HG02885 (cell line): Measurements from ENCODE around the gene DOCK11.

Source experiments
- ATAC-seq: cut with Tn5 transposase; IDR thresholded peaks from one replicate; pipeline ENCODE4 v1.9.1; 2021; ENCODE audit warnings: mild to moderate bottlenecking; ENCODE audit not compliant: unreplicated experiment, poor library complexity

Gene DOCK11

GRCh38 chrX:118499295-118499694, 3.7 kb downstream of the DOCK11 start:
- no peak for ATAC-seq

- ATAC-seq: no peak
Observed at GRCh38 chrX:118502161-118502789, 6.7 kb downstream of the DOCK11 start.

- ATAC-seq: no peak
Observed at GRCh38 chrX:118503260-118504041, 7.8 kb downstream of the DOCK11 start.

DNA sequence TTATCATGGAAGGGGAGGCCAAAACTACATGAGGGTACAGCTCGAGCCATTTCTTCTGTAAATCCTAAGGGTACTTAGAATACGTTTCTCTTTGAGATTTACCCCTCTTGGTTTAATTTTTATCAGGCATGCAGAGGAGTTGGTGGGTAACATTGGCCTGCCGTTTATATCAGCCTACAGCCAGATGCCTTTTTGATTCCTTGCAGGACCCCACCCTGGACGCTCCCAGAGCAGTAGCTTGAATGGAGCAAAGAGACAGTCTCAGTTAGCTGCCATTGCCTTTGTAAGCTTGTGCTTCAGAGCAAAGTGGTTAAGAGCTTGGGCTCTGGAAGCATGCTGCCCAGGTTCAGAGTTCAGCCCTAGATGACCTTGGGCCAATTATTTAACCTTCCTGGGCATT, 9.0 kb downstream of the DOCK11 start:
- no peak for ATAC-seq

- ATAC-seq: no peak
Observed at GRCh38 chrX:118506805-118507480, 11.3 kb downstream of the DOCK11 start.

- ATAC-seq: no peak
Observed at GRCh38 chrX:118507766-118508165, 12.2 kb downstream of the DOCK11 start.

DNA sequence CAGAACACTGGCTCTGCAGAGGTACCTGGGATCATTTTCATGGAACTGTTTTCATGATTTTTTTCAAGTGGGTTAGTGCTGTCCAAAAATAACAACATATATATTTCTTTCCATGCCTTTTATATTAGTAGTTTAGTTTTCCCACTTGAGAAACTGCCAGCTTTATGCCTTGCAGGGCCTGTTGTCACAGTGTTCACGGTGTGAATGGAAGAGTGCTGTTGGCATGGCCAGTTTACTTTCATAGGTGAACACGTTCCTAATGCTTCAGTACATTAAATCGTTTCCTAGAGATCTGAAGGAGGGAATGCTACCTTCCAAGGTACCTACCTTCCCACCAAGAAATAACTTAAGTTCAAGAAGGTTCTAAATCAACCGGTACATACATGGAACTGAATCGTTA, 12.6 kb downstream of the DOCK11 start:
- no peak for ATAC-seq

GRCh38 chrX:118508635-118509034, 13.0 kb downstream of the DOCK11 start:
- no peak for ATAC-seq

DNA sequence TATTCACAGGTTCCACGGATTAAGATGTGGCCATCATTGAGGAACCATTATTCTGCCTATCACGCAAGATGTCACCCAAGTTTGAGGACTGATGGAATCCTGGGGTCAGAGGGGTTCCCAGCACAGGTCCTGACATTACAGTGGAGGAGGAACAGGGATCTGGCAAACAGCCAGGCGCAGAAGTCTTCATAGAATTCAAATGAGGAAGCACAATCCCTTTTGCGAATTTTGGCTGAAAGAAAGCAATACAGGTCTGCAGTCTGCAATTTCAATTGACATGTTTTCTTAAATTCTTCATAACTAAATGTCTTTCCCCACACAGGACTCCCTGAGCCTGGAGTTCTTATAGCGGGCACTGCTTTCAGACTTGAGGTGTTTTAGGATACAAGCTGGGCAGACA, 14.5 kb downstream of the DOCK11 start:
- no peak for ATAC-seq

GRCh38 chrX:118513120-118513898, 17.7 kb downstream of the DOCK11 start:
- no peak for ATAC-seq

GRCh38 chrX:118519411-118520215, 24.0 kb downstream of the DOCK11 start:
- no peak for ATAC-seq

- no peak for ATAC-seq
Observed at GRCh38 chrX:118520216-118521206, 24.9 kb downstream of the DOCK11 start.

DNA sequence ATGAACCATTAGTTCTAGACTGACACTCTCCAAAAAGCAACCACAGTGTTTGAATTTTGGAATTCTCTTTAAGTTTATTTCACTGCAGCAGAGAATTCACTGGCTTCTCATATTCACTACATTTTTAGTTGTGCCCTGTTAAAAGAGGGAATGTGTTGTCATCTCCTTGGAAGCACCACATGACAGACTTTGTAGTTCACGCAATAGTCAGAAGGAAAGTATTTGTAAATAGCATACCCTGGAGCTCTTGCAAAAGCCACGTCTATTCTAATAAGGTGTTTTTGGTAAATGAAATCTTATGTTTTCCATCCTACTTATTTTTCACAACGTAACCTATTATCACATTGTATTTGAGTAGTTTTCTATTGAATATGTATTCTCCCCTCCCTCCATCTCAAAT, 25.8 kb downstream of the DOCK11 start:
- no peak for ATAC-seq

DNA sequence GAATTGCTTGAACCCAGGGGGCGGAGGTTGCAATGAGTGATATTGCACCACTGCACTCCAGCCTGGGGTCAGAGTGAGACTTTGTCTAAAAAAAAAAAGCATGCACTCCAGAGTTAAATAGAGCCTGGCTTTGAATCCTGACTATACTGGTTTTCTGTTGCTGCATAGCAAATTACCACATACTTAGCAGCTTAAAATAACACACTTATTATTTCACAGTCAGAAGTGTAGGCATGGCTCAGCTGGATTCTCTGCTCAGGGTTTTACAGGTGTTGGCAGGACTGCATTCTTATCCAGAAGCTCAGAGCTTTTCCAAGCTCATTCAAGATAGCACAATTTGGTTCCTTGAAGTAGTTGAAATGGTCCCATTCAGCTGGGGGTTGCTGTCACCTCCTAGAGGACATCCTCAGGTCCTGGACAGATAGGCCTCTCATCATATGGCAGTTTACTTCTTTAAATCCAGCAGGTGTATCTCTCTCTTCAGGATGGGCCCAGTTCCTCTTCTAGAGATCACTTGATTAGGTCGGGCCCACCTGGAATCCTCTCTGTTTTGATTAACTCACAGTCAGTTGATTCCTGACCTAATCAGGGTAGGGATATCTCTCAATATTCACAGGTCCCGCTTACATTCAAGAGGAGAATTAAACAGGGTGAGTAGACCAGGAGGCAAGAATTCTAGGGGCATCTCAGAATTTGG, 26.8 kb downstream of the DOCK11 start:
- no peak for ATAC-seq

DNA sequence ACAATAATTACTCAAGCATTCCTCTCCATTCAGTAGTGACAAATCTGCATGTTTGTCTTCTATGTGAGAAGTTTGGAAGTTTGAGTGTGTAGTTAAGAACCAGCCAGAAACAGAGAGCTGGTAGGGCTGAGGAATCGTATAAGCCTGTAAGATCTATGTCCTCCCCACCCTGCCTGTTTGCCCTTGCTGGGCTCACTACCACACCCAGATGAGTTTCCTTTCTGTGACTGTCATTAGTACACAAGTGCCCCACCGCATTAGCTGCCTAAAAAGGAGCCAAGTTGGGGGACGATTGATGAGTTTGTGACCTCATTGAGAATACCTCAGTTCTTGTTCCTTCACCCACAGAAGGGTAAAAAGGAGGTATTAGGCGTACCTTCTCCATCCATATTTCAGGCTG, 28.3 kb downstream of the DOCK11 start:
- no peak for ATAC-seq

GRCh38 chrX:118524344-118524743, 28.7 kb downstream of the DOCK11 start:
- ATAC-seq: no peak

DNA sequence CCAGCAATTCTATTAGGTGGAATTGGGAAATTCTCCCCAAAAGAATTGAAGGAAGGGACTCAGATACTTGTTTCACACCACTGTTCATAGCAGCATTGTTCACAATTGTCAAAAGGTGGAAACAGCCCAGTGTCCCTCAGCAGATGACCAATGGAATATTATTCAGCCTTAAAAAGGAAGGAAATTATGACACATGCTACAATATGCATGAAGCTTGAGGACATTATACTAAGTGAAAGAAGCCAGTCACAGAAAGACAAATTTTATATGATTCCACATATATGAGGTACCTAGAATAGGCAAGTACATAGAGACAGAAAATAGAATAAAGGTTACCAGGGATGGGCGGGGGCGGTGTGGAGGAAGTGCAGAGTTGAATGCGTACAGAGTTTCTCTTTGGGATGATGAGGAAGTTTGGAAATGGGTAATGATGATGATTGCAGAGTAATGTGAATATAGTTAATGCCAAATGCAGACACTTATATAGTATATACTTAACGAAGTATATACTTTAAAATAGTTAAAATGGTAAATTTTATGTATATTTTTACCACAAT, 29.6 kb downstream of the DOCK11 start:
- no peak for ATAC-seq

DNA sequence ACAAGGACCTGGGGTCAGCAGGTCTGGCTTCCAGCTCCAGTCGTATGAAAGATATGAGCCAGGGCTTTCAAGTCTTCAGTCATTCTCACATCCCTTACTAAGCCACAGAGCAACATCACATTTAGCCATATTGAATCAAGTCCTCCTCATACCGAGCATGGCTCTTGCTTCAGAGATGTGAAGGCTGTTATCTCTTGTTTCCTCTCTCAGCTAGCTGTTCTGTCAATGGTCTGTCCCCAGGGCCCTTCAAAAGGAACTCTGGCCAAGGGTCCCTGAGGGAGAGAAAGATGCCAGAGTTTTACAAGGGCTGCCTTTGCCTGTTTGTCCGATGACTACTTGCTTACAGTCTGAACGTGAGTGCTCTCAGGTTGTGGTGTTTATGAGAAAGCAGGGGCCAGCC, 30.5 kb downstream of the DOCK11 start:
- ATAC-seq: no peak
